ENCODE results near the gene KCTD14. TPM values are rescaled to one million over a fixed set of nuclear protein-coding genes. Genes with fewer than 3 reads are reported as not detected.

The KCTD14 gene
- total and polyA plus RNA-seq, 9 of the 15 experiments (the other 6 are each of a cell fraction or from before 2014, with no cell fraction given), result 0.04 to 0.30 (median 0.11) TPM; not detected in 2

GRCh38 chr11:78050964-78051831 is 28.1 kb upstream of the KCTD14 start (continued):
- TF ChIP-seq, protein P1, sequence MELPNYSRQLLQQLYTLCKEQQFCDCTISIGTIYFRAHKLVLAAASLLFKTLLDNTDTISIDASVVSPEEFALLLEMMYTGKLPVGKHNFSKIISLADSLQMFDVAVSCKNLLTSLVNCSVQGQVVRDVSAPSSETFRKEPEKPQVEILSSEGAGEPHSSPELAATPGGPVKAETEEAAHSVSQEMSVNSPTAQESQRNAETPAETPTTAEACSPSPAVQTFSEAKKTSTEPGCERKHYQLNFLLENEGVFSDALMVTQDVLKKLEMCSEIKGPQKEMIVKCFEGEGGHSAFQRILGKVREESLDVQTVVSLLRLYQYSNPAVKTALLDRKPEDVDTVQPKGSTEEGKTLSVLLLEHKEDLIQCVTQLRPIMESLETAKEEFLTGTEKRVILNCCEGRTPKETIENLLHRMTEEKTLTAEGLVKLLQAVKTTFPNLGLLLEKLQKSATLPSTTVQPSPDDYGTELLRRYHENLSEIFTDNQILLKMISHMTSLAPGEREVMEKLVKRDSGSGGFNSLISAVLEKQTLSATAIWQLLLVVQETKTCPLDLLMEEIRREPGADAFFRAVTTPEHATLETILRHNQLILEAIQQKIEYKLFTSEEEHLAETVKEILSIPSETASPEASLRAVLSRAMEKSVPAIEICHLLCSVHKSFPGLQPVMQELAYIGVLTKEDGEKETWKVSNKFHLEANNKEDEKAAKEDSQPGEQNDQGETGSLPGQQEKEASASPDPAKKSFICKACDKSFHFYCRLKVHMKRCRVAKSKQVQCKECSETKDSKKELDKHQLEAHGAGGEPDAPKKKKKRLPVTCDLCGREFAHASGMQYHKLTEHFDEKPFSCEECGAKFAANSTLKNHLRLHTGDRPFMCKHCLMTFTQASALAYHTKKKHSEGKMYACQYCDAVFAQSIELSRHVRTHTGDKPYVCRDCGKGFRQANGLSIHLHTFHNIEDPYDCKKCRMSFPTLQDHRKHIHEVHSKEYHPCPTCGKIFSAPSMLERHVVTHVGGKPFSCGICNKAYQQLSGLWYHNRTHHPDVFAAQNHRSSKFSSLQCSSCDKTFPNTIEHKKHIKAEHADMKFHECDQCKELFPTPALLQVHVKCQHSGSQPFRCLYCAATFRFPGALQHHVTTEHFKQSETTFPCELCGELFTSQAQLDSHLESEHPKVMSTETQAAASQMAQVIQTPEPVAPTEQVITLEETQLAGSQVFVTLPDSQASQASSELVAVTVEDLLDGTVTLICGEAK (IDR thresholded peaks at IDR 0.05), result 0 out of 2 replicates have a peak, but pooled peaks have one; percentile 25
- TF ChIP-seq, protein P1 (CRISPR knock-in tag; IDR thresholded peaks at IDR 0.05), result no peak
- TF ChIP-seq TCF3 (CRISPR knock-in tag; IDR thresholded peaks at IDR 0.05), result no peak
- TF ChIP-seq TFAP4 (CRISPR knock-in tag; IDR thresholded peaks at IDR 0.05; ENCODE audit: borderline replicate concordance), result no peak
- TF ChIP-seq ATF1 (CRISPR knock-in tag; IDR thresholded peaks at IDR 0.05), result no peak
- no peak for TF ChIP-seq ATF1 (tag; IDR thresholded peaks at IDR 0.05)
- peak in 1 of 2 experiments; percentile 57; a peak in 2 of 4 replicates for TF ChIP-seq TRIM24 (IDR thresholded peaks at IDR 0.05)
- TF ChIP-seq ZNF407 (IDR thresholded peaks at IDR 0.05; ENCODE audit: low read depth), result no peak
